RCC 7860 (cell line): ENCODE results near the gene POLH.
A peak's percentile ranks its signal among the peaks of the same experiment; 100 is the strongest.
"Not testable (repeated sequence)": the region's sequence is repeated elsewhere in the genome, so short reads cannot be mapped to it uniquely, and the experiment has no call there.

ENCODE experiments used
- DNase-seq: peaks from one replicate; pipeline ENCODE4 v3.0.0-alpha.2; 2015; ENCODE audit warnings: low spot score
- FAIRE-seq: peaks from 2 replicates; lab custom pipeline; 2012; peaks lifted over from hg19 to GRCh38; lab: Jason Lieb, UNC

Gene POLH

GRCh38 chr6:43575772-43576551 is at the start of gene POLH, which contains the start of gene XPO5:
Gene POLH (plus strand): TSS chr6:43576185. CDS start chr6:43582320, 6,135 bp downstream.
Gene XPO5 (minus strand): TSS chr6:43576038. CDS start chr6:43575864, 174 bp downstream.
- DNase-seq (peak; percentile 81), FAIRE-seq (no peak)

- DNase-seq (no peak), FAIRE-seq (no peak)
Observed at GRCh38 chr6:43532201-43532600, 43.8 kb upstream of the POLH start.

GRCh38 chr6:43538986-43539385 is 37.0 kb upstream of the POLH start:
- DNase-seq, FAIRE-seq: not testable (repeated sequence)

GRCh38 chr6:43539409-43539808 is 36.6 kb upstream of the POLH start:
- not testable (repeated sequence) for DNase-seq, FAIRE-seq

GRCh38 chr6:43540507-43540906 is 35.5 kb upstream of the POLH start:
- FAIRE-seq: no peak
- no peak for DNase-seq

GRCh38 chr6:43541774-43542471 is 34.1 kb upstream of the POLH start:
- DNase-seq: no peak
- FAIRE-seq: no peak

GRCh38 chr6:43544461-43544860 is 31.5 kb upstream of the POLH start:
- DNase-seq (no peak), FAIRE-seq (no peak)

GRCh38 chr6:43547222-43547621 is 28.8 kb upstream of the POLH start:
- FAIRE-seq (no peak), DNase-seq (no peak)

GRCh38 chr6:43557620-43558019 is 18.4 kb upstream of the POLH start:
- not testable (repeated sequence) for DNase-seq, FAIRE-seq

GRCh38 chr6:43559328-43559727 is 16.7 kb upstream of the POLH start:
- FAIRE-seq (no peak), DNase-seq (no peak)

GRCh38 chr6:43570876-43571441 is 5.0 kb upstream of the POLH start:
- DNase-seq: peak; percentile 59
- FAIRE-seq: peak; percentile 16

- FAIRE-seq (no peak), DNase-seq (no peak)
Observed at GRCh38 chr6:43572015-43572414, 4.0 kb upstream of the POLH start.

GRCh38 chr6:43575105-43575771 is 747 bp upstream of the POLH start:
- FAIRE-seq (no peak), DNase-seq (no peak)

- FAIRE-seq (no peak), DNase-seq (no peak)
Observed at GRCh38 chr6:43578748-43579147, 2.8 kb downstream of the POLH start.

GRCh38 chr6:43579171-43579570 is 3.2 kb downstream of the POLH start:
- FAIRE-seq (no peak), DNase-seq (peak; percentile 75)

- DNase-seq: no peak
- FAIRE-seq: no peak
Observed at GRCh38 chr6:43582911-43583310, 6.9 kb downstream of the POLH start.

GRCh38 chr6:43584892-43585570 is 9.0 kb downstream of the POLH start:
- DNase-seq: no peak
- FAIRE-seq: no peak

- FAIRE-seq: no peak
Observed at GRCh38 chr6:43588194-43588593, 12.2 kb downstream of the POLH start.

GRCh38 chr6:43589564-43589963 is 13.6 kb downstream of the POLH start:
- not testable (repeated sequence) for FAIRE-seq, DNase-seq

More at GRCh38 chr6:43588194-43588593, 12.2 kb downstream of the POLH start:
- no peak for DNase-seq

- DNase-seq: no peak
- FAIRE-seq: no peak
Observed at GRCh38 chr6:43593938-43594337, 18.0 kb downstream of the POLH start.
